Measurements from ENCODE around the gene CD2BP2.
"Not testable (repeated sequence)": the region's sequence is repeated elsewhere in the genome, so short reads cannot be mapped to it uniquely, and the experiment has no call there.

The CD2BP2 gene

GRCh38 chr16:30343491-30343820, 11.7 kb downstream of the CD2BP2 start:
- H3K27me3 Mint-ChIP-seq; H3K36me3 Mint-ChIP-seq (ENCODE audit: low read depth); H3K4me1 Mint-ChIP-seq (ENCODE audit: low read depth); H3K9me3 Mint-ChIP-seq; H3K4me3 Mint-ChIP-seq; H3K27ac Mint-ChIP-seq: not testable (repeated sequence)

- peaks cover 5% of the 10 kb centered on the region for H3K4me1 Mint-ChIP-seq (ENCODE audit: low read depth)
- peaks cover 6% of the 10 kb centered on the region for H3K36me3 Mint-ChIP-seq (ENCODE audit: low read depth)
- no peak overlapping the region for H3K4me3 Mint-ChIP-seq
- no peaks in the 10 kb centered on the region for H3K27me3 Mint-ChIP-seq
- no peak overlapping the region for H3K27ac Mint-ChIP-seq
- no peaks in the 10 kb centered on the region for H3K9me3 Mint-ChIP-seq
These were observed 12.2 kb downstream of the CD2BP2 start for GRCh38 chr16:30342751-30343490.

GRCh38 chr16:30341971-30342370, 13.1 kb downstream of the CD2BP2 start:
- not testable (repeated sequence) for H3K4me3 Mint-ChIP-seq; H3K27ac Mint-ChIP-seq; H3K9me3 Mint-ChIP-seq; H3K36me3 Mint-ChIP-seq (ENCODE audit: low read depth); H3K27me3 Mint-ChIP-seq
- peaks cover 10% of the 10 kb centered on the region for H3K4me1 Mint-ChIP-seq (ENCODE audit: low read depth)

- Mint-ChIP-seq H3K9me3 (no peaks in the 10 kb centered on the region), H3K4me1 (ENCODE audit: low read depth) (peaks cover 18% of the 10 kb centered on the region), H3K4me3 (no peak overlapping the region), H3K27ac (no peak overlapping the region), H3K27me3 (no peaks in the 10 kb centered on the region), H3K36me3 (ENCODE audit: low read depth) (peaks cover 6% of the 10 kb centered on the region)
These were observed 14.5 kb downstream of the CD2BP2 start for GRCh38 chr16:30340621-30341020.

GRCh38 chr16:30338715-30339114, 16.4 kb downstream of the CD2BP2 start:
- H3K4me1 Mint-ChIP-seq (ENCODE audit: low read depth): peaks cover 21% of the 10 kb centered on the region
- not testable (repeated sequence) for H3K4me3 Mint-ChIP-seq; H3K27me3 Mint-ChIP-seq; H3K9me3 Mint-ChIP-seq; H3K36me3 Mint-ChIP-seq (ENCODE audit: low read depth); H3K27ac Mint-ChIP-seq

- not testable (repeated sequence) for H3K4me3 Mint-ChIP-seq; H3K27me3 Mint-ChIP-seq; H3K27ac Mint-ChIP-seq; H3K36me3 Mint-ChIP-seq (ENCODE audit: low read depth); H3K9me3 Mint-ChIP-seq
- H3K4me1 Mint-ChIP-seq (ENCODE audit: low read depth): peaks cover 24% of the 10 kb centered on the region
These were observed 17.1 kb downstream of the CD2BP2 start for GRCh38 chr16:30337964-30338357.

GRCh38 chr16:30335598-30336474, 19.3 kb downstream of the CD2BP2 start:
- Mint-ChIP-seq H3K36me3 (ENCODE audit: low read depth) (peaks cover 6% of the 10 kb centered on the region), H3K27me3 (no peaks in the 10 kb centered on the region), H3K4me1 (ENCODE audit: low read depth) (peaks cover 32% of the 10 kb centered on the region), H3K27ac (peak overlapping the region; percentile 72), H3K4me3 (peak overlapping the region; percentile 84), H3K9me3 (no peaks in the 10 kb centered on the region)

GRCh38 chr16:30335028-30335597, 20.0 kb downstream of the CD2BP2 start:
- H3K36me3 Mint-ChIP-seq (ENCODE audit: low read depth); H3K27me3 Mint-ChIP-seq; H3K9me3 Mint-ChIP-seq: not testable (repeated sequence)
- Mint-ChIP-seq H3K4me1 (ENCODE audit: low read depth) (peaks cover 32% of the 10 kb centered on the region), H3K27ac (peak overlapping the region; percentile 72), H3K4me3 (peak overlapping the region; percentile 84)

- Mint-ChIP-seq H3K4me1 (ENCODE audit: low read depth) (peaks cover 37% of the 10 kb centered on the region), H3K27ac (peak overlapping the region; percentile 96), H3K4me3 (peak overlapping the region; percentile 98)
- not testable (repeated sequence) for H3K27me3 Mint-ChIP-seq; H3K36me3 Mint-ChIP-seq (ENCODE audit: low read depth); H3K9me3 Mint-ChIP-seq
These were observed 20.6 kb downstream of the CD2BP2 start for GRCh38 chr16:30334473-30334989.

- H3K27me3 Mint-ChIP-seq; H3K4me3 Mint-ChIP-seq; H3K36me3 Mint-ChIP-seq (ENCODE audit: low read depth); H3K9me3 Mint-ChIP-seq; H3K27ac Mint-ChIP-seq: not testable (repeated sequence)
- H3K4me1 Mint-ChIP-seq (ENCODE audit: low read depth): peaks cover 25% of the 10 kb centered on the region
These were observed 30.9 kb downstream of the CD2BP2 start for GRCh38 chr16:30324220-30324619.

GRCh38 chr16:30318647-30319046, 36.5 kb downstream of the CD2BP2 start:
- peaks cover 12% of the 10 kb centered on the region for H3K36me3 Mint-ChIP-seq (ENCODE audit: low read depth)

GRCh38 chr16:30310937-30311336, 44.2 kb downstream of the CD2BP2 start:
- not testable (repeated sequence) for H3K9me3 Mint-ChIP-seq; H3K36me3 Mint-ChIP-seq (ENCODE audit: low read depth); H3K27ac Mint-ChIP-seq; H3K4me3 Mint-ChIP-seq; H3K27me3 Mint-ChIP-seq
- H3K4me1 Mint-ChIP-seq (ENCODE audit: low read depth): peaks cover 31% of the 10 kb centered on the region

More at GRCh38 chr16:30318647-30319046, 36.5 kb downstream of the CD2BP2 start:
- H3K9me3 Mint-ChIP-seq, H3K4me3 Mint-ChIP-seq, H3K27me3 Mint-ChIP-seq, H3K27ac Mint-ChIP-seq: not testable (repeated sequence)
- H3K4me1 Mint-ChIP-seq (ENCODE audit: low read depth): peaks cover 20% of the 10 kb centered on the region

- H3K36me3 Mint-ChIP-seq (ENCODE audit: low read depth); H3K27me3 Mint-ChIP-seq; H3K9me3 Mint-ChIP-seq; H3K4me3 Mint-ChIP-seq: not testable (repeated sequence)
- peaks cover 25% of the 10 kb centered on the region for H3K4me1 Mint-ChIP-seq (ENCODE audit: low read depth)
- H3K27ac Mint-ChIP-seq: peak overlapping the region; percentile 9
These were observed 45.9 kb downstream of the CD2BP2 start for GRCh38 chr16:30309255-30309654.

All from stimulated activated naive CD8-positive, alpha-beta T cell treated with anti-CD3 and anti-CD28 coated beads, Interleukin-15, Interleukin-2, amounts not matched to agents 100 ng/mL and 50 ng/mL, for 24 hours (primary cell).